H1 (cell line): ENCODE results near the gene MYBPC2. TPM values are rescaled to one million over a fixed set of nuclear protein-coding genes. Genes with fewer than 3 reads are reported as not detected.

Experiments used
- CTCF ChIA-PET: fragments of 300-600 bp; sonication (Branson Sonifier 250); formaldehyde crosslinking; loops from one replicate; lab custom pipeline; 2021; ENCODE audit not compliant: partially characterized antibody; lab: Charles Lee
- POLR2A ChIA-PET: fragments of 300-600 bp; sonication (Branson Sonifier 250); formaldehyde crosslinking; loops from one replicate; lab custom pipeline; 2021; ENCODE audit warnings: inconsistent platforms; ENCODE audit not compliant: partially characterized antibody; lab: Charles Lee
- DNase-seq, 2 experiments: peaks; one replicate each; pipeline versions ENCODE4 v3.0.0 to v3.0.0-alpha.2; 2010 to 2022; ENCODE audit warnings: low spot score in 2 of 2, low read depth in 1 of 2, mixed read lengths in 1 of 2
- FAIRE-seq: peaks from 2 replicates; lab custom pipeline; 2011; peaks lifted over from hg19 to GRCh38; lab: Jason Lieb, UNC
- H2AFZ ChIP-seq: 2 replicates; pipeline ENCODE4 v1.8.1; 2012; ENCODE audit warnings: low read length, inconsistent platforms
- H2AK5ac ChIP-seq: 2 replicates; pipeline ENCODE4 v1.6.1; 2013; ENCODE audit warnings: low read depth, low read length
- H2BK120ac ChIP-seq: replicated peaks from 2 replicates; pipeline ENCODE3; 2013; ENCODE audit warnings: low read depth, low read length, inconsistent platforms
- H2BK12ac ChIP-seq: 2 replicates; pipeline ENCODE4 v1.6.1; 2013; ENCODE audit warnings: low read depth, low read length
- H2BK15ac ChIP-seq: 2 replicates; pipeline ENCODE4 v1.6.1; 2013; ENCODE audit warnings: low read length
- H2BK20ac ChIP-seq: 2 replicates; pipeline ENCODE4 v1.6.1; 2013; ENCODE audit warnings: low read length
- H2BK5ac ChIP-seq: 2 replicates; pipeline ENCODE4 v1.6.1; 2013; ENCODE audit warnings: low read depth, low read length
- H3K14ac ChIP-seq: 2 replicates; pipeline ENCODE4 v1.6.1; 2013; ENCODE audit warnings: inconsistent platforms; ENCODE audit not compliant: insufficient read length
- H3K18ac ChIP-seq: 2 replicates; pipeline ENCODE4 v1.6.1; 2013; ENCODE audit warnings: low read length; ENCODE audit errors: extremely low read depth
- H3K23ac ChIP-seq: 2 replicates; pipeline ENCODE4 v1.6.1; 2013; ENCODE audit warnings: inconsistent platforms; ENCODE audit not compliant: insufficient read length
- H3K23me2 ChIP-seq: 2 replicates; pipeline ENCODE4 v1.6.1; 2013; ENCODE audit warnings: low read depth, low read length
- H3K27ac ChIP-seq: 2 replicates; pipeline ENCODE4 v1.6.1; 2011; ENCODE audit warnings: low read depth, low read length, inconsistent platforms
- H3K27me3 ChIP-seq, 4 experiments: replicated peaks in 1 of 4; 1 replicate in 1 of 4; 2 replicates in 3 of 4; pipeline versions ENCODE4 v1.6.1 to v1.8.1; 2011 to 2013; ENCODE audit warnings: low read length in 3 of 4, mild to moderate bottlenecking in 3 of 4, inconsistent platforms in 2 of 4, mixed read lengths in 2 of 4, moderate library complexity in 1 of 4; ENCODE audit not compliant: control insufficient read depth in 3 of 4, insufficient read depth in 3 of 4; ENCODE audit errors: extremely low read depth in 1 of 4
- H3K36me3 ChIP-seq, 4 experiments: 2 replicates each; pipeline versions ENCODE4 v1.6.1 to v1.8.1; 2011 to 2013; ENCODE audit warnings: mild to moderate bottlenecking in 4 of 4, low read length in 3 of 4, moderate library complexity in 2 of 4, control low read depth in 1 of 4, inconsistent platforms in 1 of 4; ENCODE audit not compliant: insufficient read depth in 4 of 4, control insufficient read depth in 2 of 4
- H3K4ac ChIP-seq: replicated peaks from 2 replicates; pipeline ENCODE3; 2013; ENCODE audit warnings: low read length, low read depth, mixed read lengths, inconsistent platforms; ENCODE audit not compliant: insufficient read length
- H3K4me1 ChIP-seq, 4 experiments: replicated peaks in 1 of 4; 1 replicate in 1 of 4; 2 replicates in 3 of 4; pipeline versions ENCODE4 v1.6.1 to v1.8.1; 2011 to 2013; ENCODE audit warnings: low read length in 3 of 4, inconsistent platforms in 2 of 4, mixed read lengths in 1 of 4; ENCODE audit not compliant: insufficient read depth in 4 of 4, control insufficient read depth in 3 of 4
- H3K4me2 ChIP-seq, 2 experiments: 2 replicates each; pipeline versions ENCODE4 v1.6.1 to v1.8.1; 2011 to 2013; ENCODE audit warnings: low read depth in 2 of 2, low read length in 2 of 2, control low read depth in 1 of 2, inconsistent platforms in 1 of 2, mild to moderate bottlenecking in 1 of 2; ENCODE audit not compliant: insufficient read depth in 1 of 2
- H3K4me3 ChIP-seq, 4 experiments: fragments of 200-600, 300-600 bp in 1 of 4; sonication (generic), shearing (Covaris generic), sonication (Bioruptor Twin) in 1 of 4; 2 replicates each; pipeline versions ENCODE4 v1.5.1 to v1.8.1; 2011 to 2016; ENCODE audit warnings: low read length in 4 of 4, low read depth in 3 of 4, control low read depth in 2 of 4, inconsistent platforms in 2 of 4, mild to moderate bottlenecking in 2 of 4, mixed read lengths in 1 of 4, moderate library complexity in 1 of 4; ENCODE audit not compliant: insufficient read depth in 2 of 4; ENCODE audit errors: extremely low read depth in 1 of 4
- H3K56ac ChIP-seq: replicated peaks from 2 replicates; pipeline ENCODE3; 2013; ENCODE audit warnings: low read depth, mild to moderate bottlenecking, mixed read lengths, low read length, inconsistent platforms; ENCODE audit not compliant: insufficient read length
- H3K79me1 ChIP-seq: 2 replicates; pipeline ENCODE4 v1.6.1; 2013; ENCODE audit warnings: low read depth, low read length, control low read depth
- H3K79me2 ChIP-seq, 2 experiments: 2 replicates each; pipeline versions ENCODE4 v1.6.1 to v1.8.1; 2012 to 2013; ENCODE audit warnings: low read length in 2 of 2, mild to moderate bottlenecking in 2 of 2, inconsistent platforms in 1 of 2; ENCODE audit not compliant: insufficient read depth in 2 of 2, control insufficient read depth in 1 of 2
- H3K9ac ChIP-seq, 4 experiments: replicated peaks in 1 of 4; 1 replicate in 1 of 4; 2 replicates in 3 of 4; pipeline versions ENCODE4 v1.6.1 to v1.8.1; 2011 to 2013; ENCODE audit warnings: low read depth in 3 of 4, low read length in 3 of 4, control low read depth in 2 of 4, mild to moderate bottlenecking in 2 of 4, moderate library complexity in 2 of 4, inconsistent platforms in 1 of 4; ENCODE audit errors: extremely low read depth in 1 of 4
- H3K9me3 ChIP-seq, 2 experiments: 2 replicates each; pipeline versions ENCODE4 v1.6.1 to v1.8.1; 2012 to 2013; ENCODE audit warnings: mild to moderate bottlenecking in 2 of 2, moderate library complexity in 2 of 2, control low read depth in 1 of 2, inconsistent platforms in 1 of 2, low read depth in 1 of 2, low read length in 1 of 2, mixed read lengths in 1 of 2; ENCODE audit not compliant: insufficient read depth in 2 of 2
- H4K20me1 ChIP-seq, 2 experiments: replicated peaks in 1 of 2; 2 replicates each; pipeline versions ENCODE3 to v1.8.1; 2011 to 2013; ENCODE audit warnings: inconsistent platforms in 2 of 2, low read length in 2 of 2, mild to moderate bottlenecking in 1 of 2; ENCODE audit not compliant: insufficient read depth in 2 of 2, control insufficient read depth in 1 of 2
- H4K5ac ChIP-seq: 2 replicates; pipeline ENCODE4 v1.6.1; 2013; ENCODE audit warnings: low read length, low read depth, mixed read lengths, inconsistent platforms; ENCODE audit not compliant: insufficient read length
- H4K8ac ChIP-seq: 2 replicates; pipeline ENCODE4 v1.8.0; 2013; ENCODE audit warnings: mild to moderate bottlenecking, moderate library complexity, low read length, inconsistent platforms; ENCODE audit not compliant: insufficient read depth; ENCODE audit errors: extremely low read depth
- H4K91ac ChIP-seq: replicated peaks from 2 replicates; pipeline ENCODE3; 2013; ENCODE audit warnings: low read length, mixed read lengths, inconsistent platforms; ENCODE audit not compliant: insufficient read length
- ATF3 ChIP-seq: IDR thresholded peaks from 2 replicates; pipeline ENCODE4 v1.6.1; 2011; ENCODE audit warnings: low read depth, mild to moderate bottlenecking, low read length; ENCODE audit not compliant: insufficient read depth
- CTBP2 ChIP-seq: IDR thresholded peaks from 2 replicates; pipeline ENCODE4 v1.7.0; 2011; ENCODE audit warnings: borderline replicate concordance, mild to moderate bottlenecking, moderate library complexity, mixed read lengths, low read length; ENCODE audit not compliant: insufficient read depth, insufficient read length
- EZH2 ChIP-seq: fragments of 200-600 bp; sonication (generic); IDR thresholded peaks from 2 replicates; pipeline ENCODE4 v1.7.1; 2012; ENCODE audit warnings: low read depth, mild to moderate bottlenecking, moderate library complexity, low read length, inconsistent platforms; ENCODE audit not compliant: severe bottlenecking
- KDM5A ChIP-seq: fragments of 200-600 bp; IDR thresholded peaks from 2 replicates; pipeline ENCODE4 v1.7.1; 2012; ENCODE audit warnings: mild to moderate bottlenecking, low read length, inconsistent platforms, mixed read lengths
- RAD21 ChIP-seq, 2 experiments: IDR thresholded peaks in 1 of 2; conservative IDR thresholded peaks in 1 of 2; 2 replicates each; pipeline ENCODE4 v1.6.1; 2011; ENCODE audit warnings: low read depth in 2 of 2, low read length in 2 of 2, improper control_type of control experiment in 1 of 2, inconsistent platforms in 1 of 2, mild to moderate bottlenecking in 1 of 2, moderate library complexity in 1 of 2
- RBBP5 ChIP-seq: IDR thresholded peaks from 2 replicates; pipeline ENCODE4 v1.7.1; 2012; ENCODE audit warnings: low read depth, mild to moderate bottlenecking, inconsistent platforms, low read length, moderate library complexity, borderline replicate concordance
- TBP ChIP-seq: IDR thresholded peaks from 2 replicates; pipeline ENCODE4 v1.6.1; 2011; ENCODE audit warnings: low read depth, low read length, improper control_type of control experiment
- WGBS, 2 experiments: shearing (Covaris generic) in 1 of 2; methylation state at CpG; one replicate each; pipeline versions ENCODE4 v1.1.6 to v1.1.7; 2013 to 2015; ENCODE audit warnings: low lambda C conversion rate in 2 of 2, mixed read lengths in 2 of 2, inconsistent platforms in 1 of 2, low coverage in 1 of 2, missing lambda C conversion rate in 1 of 2; ENCODE audit not compliant: insufficient replicate concordance in 2 of 2, insufficient coverage in 1 of 2, insufficient read length in 1 of 2; ENCODE audit errors: extremely low coverage in 1 of 2, missing lambda C conversion rate in 1 of 2; 5-methylcytosine and 5-hydroxymethylcytosine counted together
- polyA plus RNA-seq, 7 experiments: library from polyadenylated mRNA; depleted of rRNA in 3 of 7; stranded (reverse) in 5 of 7; unstranded in 2 of 7; fragments of >200 nt in 5 of 7; fragments of 200-250 nt in 2 of 7; gene quantifications; 1 replicate in 5 of 7; 2 replicates in 1 of 7; 4 replicates in 1 of 7; pipeline versions ENCODE4 v1.2.1 to v1.2.3, GENCODE V29; 2011 to 2013; ENCODE audit warnings: missing spikeins in 2 of 7, mixed read lengths in 2 of 7
- total RNA-seq: library from RNA; stranded (reverse); fragmentation: NEBNext Ultra II Directional; extraction: Animal tissue kit (Norgen Biotek cat#: 25700); gene quantifications from 2 replicates; pipeline ENCODE4 v1.2.1, GENCODE V29; 2021
- TF ChIP-seq, protein P1 (sequence below): IDR thresholded peaks from 2 replicates; pipeline ENCODE4 v1.6.1; 2012; ENCODE audit warnings: inconsistent platforms
- TF ChIP-seq, protein P2 (sequence below): IDR thresholded peaks from 2 replicates; pipeline ENCODE4 v1.6.1; 2012; ENCODE audit warnings: inconsistent platforms

The MYBPC2 gene
- total and polyA plus RNA-seq, 2 of the 8 experiments (the other 6 are each of a cell fraction or from before 2014, with no cell fraction given), result 1.8 to 3.1 TPM

GRCh38 chr19:50406156-50406820, 26.4 kb upstream of the MYBPC2 start:
- Histone ChIP-seq H3K56ac (no peak overlapping the region), H2BK120ac (no peak overlapping the region), H2BK12ac (no peak overlapping the region), H2BK15ac (no peak overlapping the region), H2AFZ (no peak overlapping the region), H3K23me2 (no peaks in the 10 kb centered on the region), H3K27me3 (no peaks in the 10 kb centered on the region), H3K27ac (no peak overlapping the region), H3K14ac (no peak overlapping the region), H3K4ac (no peak overlapping the region), H2BK20ac (no peak overlapping the region), H3K4me2 (no peak overlapping the region), H3K4me1 (no peaks in the 10 kb centered on the region), H3K23ac (no peak overlapping the region), H4K5ac (no peak overlapping the region), H4K8ac (no peak overlapping the region), H2AK5ac (no peak overlapping the region), H4K20me1 (peaks cover 1 to 6% of the 10 kb centered on the region in 2 experiments), H3K36me3 (peaks cover 20 to 59% (median 38%) of the 10 kb centered on the region in 4 experiments), H3K4me3 (no peak overlapping the region), H2BK5ac (0 out of 2 replicates have a peak overlapping the region, but pooled peaks have one; percentile 16), H3K79me1 (no peaks in the 10 kb centered on the region), H3K9me3 (no peaks in the 10 kb centered on the region), H3K9ac (no peak overlapping the region), H3K79me2 (no peaks in the 10 kb centered on the region), H4K91ac (no peak overlapping the region), H3K18ac (no peak overlapping the region)
- DNase-seq (no peak), FAIRE-seq (no peak)
- CTCF ChIA-PET, result interaction anchor here (0.6 to 1.5 kb wide), 3 partner anchors 8 to 132 kb away, joined by 3 to 8 read pairs (median 3); no protein-coding TSS in a partner anchor
- WGBS, 2 experiments, result 94% methylated on average over 19 of the region's 22 CpGs; no CpG with 5 or more reads in 1 of the 2 experiments
- POLR2A ChIA-PET, result interaction anchor here (1.0 to 2.3 kb wide), 2 partner anchors 9 to 38 kb away, joined by 3 to 5 read pairs; no protein-coding TSS in a partner anchor
- TF ChIP-seq, protein P1, sequence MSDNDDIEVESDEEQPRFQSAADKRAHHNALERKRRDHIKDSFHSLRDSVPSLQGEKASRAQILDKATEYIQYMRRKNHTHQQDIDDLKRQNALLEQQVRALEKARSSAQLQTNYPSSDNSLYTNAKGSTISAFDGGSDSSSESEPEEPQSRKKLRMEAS, result no peak
- no peak for TF ChIP-seq RBBP5
- TF ChIP-seq, protein P2, sequence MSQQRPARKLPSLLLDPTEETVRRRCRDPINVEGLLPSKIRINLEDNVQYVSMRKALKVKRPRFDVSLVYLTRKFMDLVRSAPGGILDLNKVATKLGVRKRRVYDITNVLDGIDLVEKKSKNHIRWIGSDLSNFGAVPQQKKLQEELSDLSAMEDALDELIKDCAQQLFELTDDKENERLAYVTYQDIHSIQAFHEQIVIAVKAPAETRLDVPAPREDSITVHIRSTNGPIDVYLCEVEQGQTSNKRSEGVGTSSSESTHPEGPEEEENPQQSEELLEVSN, result no peak
- TF ChIP-seq KDM5A, result no peak
- no peak for TF ChIP-seq ATF3
- TF ChIP-seq RAD21 (IDR thresholded peaks at IDR 0.05 in 1 of 2, conservative IDR thresholded peaks at IDR 0.05 in 1 of 2; ENCODE audit: low read depth in 2 of 2, low read length in 2 of 2), result no peak
- TF ChIP-seq CTBP2, result no peak
- no peak for TF ChIP-seq EZH2
- TF ChIP-seq TBP, result no peak
